ENCODE measurements around the gene RAX2.
"Not testable (repeated sequence)": the region's sequence is repeated elsewhere in the genome, so short reads cannot be mapped to it uniquely, and the experiment has no call there.

The RAX2 gene

DNA sequence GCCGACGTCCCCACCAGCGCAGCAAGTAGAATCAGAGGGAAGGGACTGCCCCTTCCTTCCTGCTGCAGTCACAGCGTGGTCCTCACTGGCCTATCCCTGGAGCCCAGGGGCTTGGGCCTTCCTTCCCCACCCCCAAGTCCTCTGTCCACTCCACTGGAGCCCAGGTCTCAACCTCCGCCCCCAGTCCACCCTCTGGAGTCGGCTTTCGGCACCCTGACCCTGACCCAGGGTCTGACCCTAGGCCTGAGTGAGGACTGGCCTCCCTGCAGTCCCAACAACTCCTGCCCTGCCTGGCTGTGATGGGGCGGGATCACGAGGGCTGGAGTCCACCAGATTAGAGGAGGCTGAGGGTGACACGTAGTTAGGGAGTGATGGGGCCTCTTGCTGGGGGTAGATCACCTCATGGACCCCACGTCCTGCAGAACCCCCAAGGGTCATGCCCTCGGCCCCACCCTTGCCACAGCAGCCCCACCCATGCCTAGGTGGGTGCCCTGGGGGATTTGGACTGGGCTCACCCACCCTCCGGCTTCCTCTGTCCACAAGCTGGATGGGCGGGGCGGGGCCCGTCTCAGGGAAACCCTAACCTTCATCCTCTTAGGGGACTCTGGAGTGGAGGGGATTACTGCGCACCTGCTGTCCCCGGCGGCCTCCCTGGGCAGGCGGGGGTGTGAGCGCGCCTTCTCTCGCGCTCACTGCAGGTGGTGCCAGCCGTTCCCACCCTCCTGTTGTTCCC, 3.8 kb downstream of the RAX2 start:
- no CpG with 5 or more reads among the region's 25 CpGs for WGBS (ENCODE audit: extremely low coverage, insufficient coverage, insufficient read length)
- no peaks in the 10 kb centered on the region for H3K9me3 ChIP-seq (ENCODE audit: insufficient read depth, low read depth, low read length)
- H3K4me2 ChIP-seq (ENCODE audit: low read length) = no peak overlapping the region
- no peak overlapping the region for H3K18ac ChIP-seq (ENCODE audit: low read length)
- no peak overlapping the region for H4K91ac ChIP-seq (ENCODE audit: low read depth, low read length)
- DNase-seq = no peak
- H4K12ac ChIP-seq (ENCODE audit: low read depth, low read length) = no peak overlapping the region
- H3K27me3 ChIP-seq (ENCODE audit: insufficient read depth, low read length) = no peaks in the 10 kb centered on the region
- no peaks in the 10 kb centered on the region for H3K79me1 ChIP-seq (ENCODE audit: low read length)
- no peak overlapping the region for H3K9ac ChIP-seq (ENCODE audit: low read length)
- no peak overlapping the region for H3K4me3 ChIP-seq (ENCODE audit: low read depth, low read length)
- H3K14ac ChIP-seq (ENCODE audit: low read length) = no peak overlapping the region
- H2BK5ac ChIP-seq (ENCODE audit: low read depth, low read length, poor library complexity) = no peak overlapping the region
- no peaks in the 10 kb centered on the region for H3K4me1 ChIP-seq (ENCODE audit: control insufficient read depth in 1 of 2, insufficient read depth in 2 of 2, low read length in 2 of 2)
- H3K79me2 ChIP-seq (ENCODE audit: control insufficient read depth, insufficient read depth, low read length, poor library complexity) = no peaks in the 10 kb centered on the region
- H3K23ac ChIP-seq (ENCODE audit: low read length) = no peak overlapping the region
- no peak overlapping the region for H2AK5ac ChIP-seq (ENCODE audit: low read length)
- H4K8ac ChIP-seq (ENCODE audit: low read depth, low read length) = no peak overlapping the region
- no peak overlapping the region for H3K4ac ChIP-seq (ENCODE audit: low read depth, low read length)
- H2AFZ ChIP-seq (ENCODE audit: insufficient read depth, low read length, poor library complexity) = no peak overlapping the region
- H2BK120ac ChIP-seq (ENCODE audit: insufficient read depth, low read length, poor library complexity) = no peak overlapping the region
- no peak overlapping the region for H3K27ac ChIP-seq (ENCODE audit: low read depth, low read length)
- peaks cover 20 to 24% of the 10 kb centered on the region in 2 experiments for H3K36me3 ChIP-seq (ENCODE audit: control insufficient read depth in 1 of 2, insufficient read depth in 2 of 2, low read length in 2 of 2)
- no peak overlapping the region for H2BK12ac ChIP-seq (ENCODE audit: low read length)

GRCh38 chr19:3767050-3767449, 5.0 kb downstream of the RAX2 start:
- Histone ChIP-seq H3K36me3 (ENCODE audit: control insufficient read depth in 1 of 2, insufficient read depth in 2 of 2, low read length in 2 of 2) (peaks cover 20 to 24% of the 10 kb centered on the region in 2 experiments), H3K14ac (ENCODE audit: low read length) (no peak overlapping the region), H2BK120ac (ENCODE audit: insufficient read depth, low read length, poor library complexity) (no peak overlapping the region), H3K79me1 (ENCODE audit: low read length) (peaks cover 2% of the 10 kb centered on the region), H4K8ac (ENCODE audit: low read depth, low read length) (no peak overlapping the region), H4K12ac (ENCODE audit: low read depth, low read length) (no peak overlapping the region), H3K18ac (ENCODE audit: low read length) (no peak overlapping the region), H3K9ac (ENCODE audit: low read length) (no peak overlapping the region), H2BK5ac (ENCODE audit: low read depth, low read length, poor library complexity) (no peak overlapping the region), H3K79me2 (ENCODE audit: control insufficient read depth, insufficient read depth, low read length, poor library complexity) (peaks cover 2% of the 10 kb centered on the region), H3K4ac (ENCODE audit: low read depth, low read length) (no peak overlapping the region), H3K4me1 (ENCODE audit: control insufficient read depth in 1 of 2, insufficient read depth in 2 of 2, low read length in 2 of 2) (no peaks in the 10 kb centered on the region), H3K9me3 (ENCODE audit: insufficient read depth, low read depth, low read length) (no peaks in the 10 kb centered on the region), H3K4me2 (ENCODE audit: low read length) (no peak overlapping the region), H3K27me3 (ENCODE audit: insufficient read depth, low read length) (no peaks in the 10 kb centered on the region), H2BK12ac (ENCODE audit: low read length) (no peak overlapping the region), H4K91ac (ENCODE audit: low read depth, low read length) (no peak overlapping the region), H3K4me3 (ENCODE audit: low read depth, low read length) (no peak overlapping the region), H3K23ac (ENCODE audit: low read length) (no peak overlapping the region), H2AFZ (ENCODE audit: insufficient read depth, low read length, poor library complexity) (no peak overlapping the region), H3K27ac (ENCODE audit: low read depth, low read length) (no peak overlapping the region), H2AK5ac (ENCODE audit: low read length) (no peak overlapping the region)
- DNase-seq = no peak
- no CpG with 5 or more reads among the region's 23 CpGs for WGBS (ENCODE audit: extremely low coverage, insufficient coverage, insufficient read length)

DNA sequence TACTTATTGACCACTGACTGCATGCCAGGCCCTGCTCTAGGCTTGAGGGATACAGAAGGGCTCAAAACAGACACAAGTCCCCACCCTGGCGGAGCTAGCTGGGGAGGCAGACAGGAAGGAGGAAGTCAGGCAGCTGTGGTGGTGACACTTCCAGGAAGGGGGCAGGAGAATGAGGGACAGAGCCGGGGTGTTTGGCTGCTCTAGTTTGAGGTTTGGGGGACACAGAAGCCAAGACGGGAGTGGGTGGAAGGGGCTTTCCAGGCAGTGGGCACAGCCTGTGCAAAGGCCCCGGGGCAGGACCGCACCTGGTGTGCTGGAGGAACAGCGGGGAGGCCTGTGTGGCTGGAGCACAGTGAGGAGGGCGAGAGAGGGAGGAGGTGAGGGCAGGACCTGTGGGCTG, 5.5 kb downstream of the RAX2 start:
- no peak overlapping the region for H3K18ac ChIP-seq (ENCODE audit: low read length)
- no peaks in the 10 kb centered on the region for H3K4me1 ChIP-seq (ENCODE audit: control insufficient read depth in 1 of 2, insufficient read depth in 2 of 2, low read length in 2 of 2)
- H3K79me2 ChIP-seq (ENCODE audit: control insufficient read depth, insufficient read depth, low read length, poor library complexity) = peaks cover 2% of the 10 kb centered on the region
- H2BK5ac ChIP-seq (ENCODE audit: low read depth, low read length, poor library complexity) = no peak overlapping the region
- no peak overlapping the region for H3K4ac ChIP-seq (ENCODE audit: low read depth, low read length)
- no peak overlapping the region for H2BK12ac ChIP-seq (ENCODE audit: low read length)
- no peak overlapping the region for H4K12ac ChIP-seq (ENCODE audit: low read depth, low read length)
- no peak overlapping the region for H4K8ac ChIP-seq (ENCODE audit: low read depth, low read length)
- H3K9ac ChIP-seq (ENCODE audit: low read length) = no peak overlapping the region
- no peak overlapping the region for H3K4me3 ChIP-seq (ENCODE audit: low read depth, low read length)
- no peaks in the 10 kb centered on the region for H3K27me3 ChIP-seq (ENCODE audit: insufficient read depth, low read length)
- DNase-seq = no peak
- H2AK5ac ChIP-seq (ENCODE audit: low read length) = no peak overlapping the region
- H2AFZ ChIP-seq (ENCODE audit: insufficient read depth, low read length, poor library complexity) = no peak overlapping the region
- H3K23ac ChIP-seq (ENCODE audit: low read length) = no peak overlapping the region
- no peak overlapping the region for H2BK120ac ChIP-seq (ENCODE audit: insufficient read depth, low read length, poor library complexity)
- H3K9me3 ChIP-seq (ENCODE audit: insufficient read depth, low read depth, low read length) = no peaks in the 10 kb centered on the region
- no peak overlapping the region for H3K4me2 ChIP-seq (ENCODE audit: low read length)
- H3K27ac ChIP-seq (ENCODE audit: low read depth, low read length) = no peak overlapping the region
- no CpG with 5 or more reads among the region's 7 CpGs for WGBS (ENCODE audit: extremely low coverage, insufficient coverage, insufficient read length)
- H3K36me3 ChIP-seq (ENCODE audit: control insufficient read depth in 1 of 2, insufficient read depth in 2 of 2, low read length in 2 of 2) = peaks cover 20 to 24% of the 10 kb centered on the region in 2 experiments
- no peak overlapping the region for H4K91ac ChIP-seq (ENCODE audit: low read depth, low read length)
- peaks cover 2% of the 10 kb centered on the region for H3K79me1 ChIP-seq (ENCODE audit: low read length)
- H3K14ac ChIP-seq (ENCODE audit: low read length) = no peak overlapping the region

DNA sequence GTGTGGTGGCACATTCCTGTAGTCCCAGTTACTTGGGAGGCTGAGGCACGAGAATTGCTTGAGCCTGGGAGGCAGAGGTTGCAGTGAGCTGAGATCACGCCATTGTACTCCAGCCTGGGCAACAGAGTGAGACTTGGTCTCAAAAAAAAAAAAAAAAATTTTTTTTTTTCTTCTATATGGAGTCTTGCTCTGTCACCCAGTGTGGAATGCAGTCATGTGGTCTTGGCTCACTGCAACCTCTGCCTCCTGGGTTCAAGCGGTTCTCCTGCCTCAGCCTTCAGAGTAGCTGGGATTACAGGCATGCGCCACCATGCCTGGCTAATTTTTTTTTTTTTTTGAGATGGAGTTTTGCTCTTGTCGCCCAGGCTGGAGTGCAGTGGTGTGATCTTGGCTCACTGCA, 6.3 kb downstream of the RAX2 start:
- H2BK120ac ChIP-seq (ENCODE audit: insufficient read depth, low read length, poor library complexity); H3K4me2 ChIP-seq (ENCODE audit: low read length); H3K27me3 ChIP-seq (ENCODE audit: insufficient read depth, low read length); H3K18ac ChIP-seq (ENCODE audit: low read length); H2AFZ ChIP-seq (ENCODE audit: insufficient read depth, low read length, poor library complexity); H3K27ac ChIP-seq (ENCODE audit: low read depth, low read length); H3K4me3 ChIP-seq (ENCODE audit: low read depth, low read length); H4K12ac ChIP-seq (ENCODE audit: low read depth, low read length); H4K91ac ChIP-seq (ENCODE audit: low read depth, low read length); H3K14ac ChIP-seq (ENCODE audit: low read length); H2BK5ac ChIP-seq (ENCODE audit: low read depth, low read length, poor library complexity); H2AK5ac ChIP-seq (ENCODE audit: low read length); H4K8ac ChIP-seq (ENCODE audit: low read depth, low read length); H3K23ac ChIP-seq (ENCODE audit: low read length); H3K79me2 ChIP-seq (ENCODE audit: control insufficient read depth, insufficient read depth, low read length, poor library complexity); DNase-seq; H3K79me1 ChIP-seq (ENCODE audit: low read length); H2BK12ac ChIP-seq (ENCODE audit: low read length); H3K9ac ChIP-seq (ENCODE audit: low read length); H3K4ac ChIP-seq (ENCODE audit: low read depth, low read length); H3K9me3 ChIP-seq (ENCODE audit: insufficient read depth, low read depth, low read length); H3K4me1 ChIP-seq (ENCODE audit: control insufficient read depth in 1 of 2, insufficient read depth in 2 of 2, low read length in 2 of 2): not testable (repeated sequence)
- H3K36me3 ChIP-seq (ENCODE audit: control insufficient read depth in 1 of 2, insufficient read depth in 2 of 2, low read length in 2 of 2) = peaks cover 20 to 24% of the 10 kb centered on the region in 2 experiments
- WGBS (ENCODE audit: extremely low coverage, insufficient coverage, insufficient read length) = no CpG with 5 or more reads among the region's 5 CpGs

Measured in trophoblast cell (in vitro differentiated cells and primary cell).